NAMALWA (cell line): ENCODE measurements around the gene WIPF3.

Experiments used
- DNase-seq: peaks from one replicate; pipeline ENCODE4 v3.0.0-alpha.2; 2015; ENCODE audit warnings: low spot score

The WIPF3 gene

DNA sequence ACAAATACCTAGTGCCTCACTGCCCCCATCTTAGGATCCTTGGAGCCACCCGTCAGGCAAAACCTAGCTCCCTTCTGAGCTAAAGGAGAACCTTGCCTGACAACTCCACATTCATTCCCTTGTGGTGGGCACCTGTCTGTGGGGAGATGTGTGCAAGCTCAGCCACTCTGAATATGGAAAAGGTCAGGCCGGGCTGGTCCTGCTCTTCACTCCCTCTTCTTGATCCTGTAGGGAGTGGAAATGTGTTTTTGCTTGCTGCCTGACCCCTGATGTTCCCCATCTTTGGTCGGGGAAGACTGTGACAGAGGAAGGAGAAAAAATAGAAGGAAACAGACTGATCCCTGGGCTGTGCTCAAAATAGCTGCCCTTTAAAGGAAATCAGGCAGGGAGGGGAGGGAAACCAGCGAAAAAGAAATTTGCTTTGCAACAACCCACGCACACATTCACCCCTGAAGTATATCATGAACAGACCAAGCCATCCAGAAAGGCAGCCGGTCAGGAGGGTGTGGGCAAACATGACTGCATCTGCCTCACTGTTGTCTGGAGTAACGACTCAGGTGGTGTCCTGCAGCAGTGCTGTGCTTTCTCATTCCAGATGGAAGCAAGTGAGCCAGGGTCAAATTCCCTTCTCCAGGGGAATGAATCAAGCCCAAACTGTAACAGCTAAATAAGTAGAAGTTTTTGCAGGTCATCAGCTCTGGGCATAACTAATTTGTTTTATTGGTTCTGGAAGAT is 109.3 kb downstream of the WIPF3 start:
- no peak for DNase-seq

DNA sequence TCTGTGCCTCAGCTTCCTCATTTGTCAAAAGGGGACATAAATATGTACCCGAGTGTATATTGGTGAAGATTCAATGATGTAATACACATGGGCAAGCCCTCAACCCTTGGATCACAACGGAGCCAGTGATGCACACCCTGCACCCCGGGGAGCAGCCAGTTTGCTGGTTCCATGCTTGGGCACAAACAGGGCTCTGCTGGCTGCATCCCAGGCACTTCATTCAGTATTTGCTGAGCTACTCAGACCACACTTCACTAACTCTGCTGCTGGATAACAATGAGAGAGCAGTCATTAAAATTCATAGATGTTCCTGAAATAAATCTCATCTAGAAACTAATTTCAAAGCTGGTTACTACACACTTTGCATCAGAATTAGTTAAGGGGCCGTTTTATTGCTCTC is 111.3 kb downstream of the WIPF3 start:
- DNase-seq = no peak

DNA sequence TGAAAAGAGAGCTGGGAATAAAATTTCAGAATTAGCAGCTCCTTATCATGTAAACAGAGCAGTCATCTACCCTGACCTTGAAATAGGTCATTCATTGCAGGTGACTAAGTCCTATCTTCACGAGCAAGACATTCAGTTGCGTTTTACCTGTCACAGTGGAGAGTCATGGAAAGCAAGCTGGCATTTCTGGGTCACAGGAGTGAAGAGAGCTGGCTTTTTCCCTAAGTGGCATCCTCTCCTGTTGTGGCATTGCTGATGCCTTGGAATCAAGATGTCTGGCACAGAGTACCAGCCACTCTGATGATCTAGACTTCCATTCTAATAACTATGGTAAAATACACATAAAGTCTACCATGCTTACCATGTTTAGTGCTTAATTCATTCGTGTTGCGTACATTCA is 112.5 kb downstream of the WIPF3 start:
- no peak for DNase-seq

DNA sequence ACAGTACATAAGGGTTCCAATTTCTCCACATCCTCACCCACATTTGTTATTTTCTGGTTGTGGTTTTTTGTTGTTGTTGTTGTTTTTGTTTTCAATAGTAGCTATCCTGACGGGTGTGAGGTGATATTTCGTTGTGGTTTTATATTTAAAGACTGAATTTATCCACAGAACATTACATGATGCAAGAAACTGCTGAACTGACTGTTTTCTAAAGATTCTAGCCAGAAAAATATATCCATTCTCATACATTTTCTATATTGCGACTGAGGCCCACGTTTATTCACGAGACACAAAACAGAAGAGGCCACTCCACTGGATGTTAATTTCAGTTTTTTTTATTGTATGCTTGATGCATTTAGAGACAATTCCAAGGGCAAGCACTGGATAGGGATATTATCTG is 113.5 kb downstream of the WIPF3 start:
- DNase-seq = no peak

DNA sequence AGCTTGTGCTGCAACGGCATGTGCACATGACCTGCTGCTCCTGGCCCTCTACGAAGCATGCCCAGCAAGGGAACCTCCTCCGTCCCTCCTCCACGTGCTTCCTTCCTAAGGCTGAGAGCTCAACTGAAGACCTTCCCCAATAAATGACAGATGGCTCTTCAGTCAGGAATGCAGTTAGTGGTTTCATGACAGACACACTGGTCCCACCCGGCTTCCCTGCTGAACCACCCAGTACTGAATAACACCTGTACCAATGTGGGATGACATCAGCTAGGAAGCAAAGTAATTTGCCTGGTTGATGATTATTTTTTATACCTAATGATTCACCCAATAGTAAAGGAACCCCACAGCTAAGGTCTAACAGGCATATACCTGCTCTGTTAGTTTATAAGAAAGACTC is 114.2 kb downstream of the WIPF3 start:
- DNase-seq = no peak

DNA sequence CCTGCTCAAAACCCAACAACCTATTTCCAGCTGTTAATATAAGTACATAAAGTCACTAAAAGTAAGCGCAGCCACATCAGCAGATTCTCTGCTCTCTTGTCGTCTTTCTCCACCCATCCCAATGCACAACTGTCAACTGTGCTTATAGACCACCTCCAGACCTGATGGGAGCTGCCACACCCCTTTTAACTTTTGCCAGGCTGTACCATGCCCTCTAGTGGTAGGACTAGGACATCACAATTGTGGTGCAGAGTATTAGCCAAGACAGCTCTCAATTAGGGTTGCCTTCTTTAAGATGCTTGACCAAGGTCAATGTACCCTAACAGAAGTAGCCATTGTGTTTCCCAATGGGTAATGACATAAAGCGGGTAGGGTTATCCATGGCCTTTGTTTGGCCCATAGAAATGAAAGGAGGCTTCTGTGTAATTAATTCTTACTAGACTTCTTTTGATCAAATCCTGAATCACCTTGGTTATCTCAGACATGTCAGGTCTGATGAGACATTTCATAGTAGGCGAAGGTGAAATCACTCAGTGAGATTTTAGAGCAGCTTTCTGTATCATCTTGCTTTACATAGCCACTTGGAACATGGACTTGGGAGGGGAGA is 115.2 kb downstream of the WIPF3 start:
- peak; percentile 90 for DNase-seq

DNA sequence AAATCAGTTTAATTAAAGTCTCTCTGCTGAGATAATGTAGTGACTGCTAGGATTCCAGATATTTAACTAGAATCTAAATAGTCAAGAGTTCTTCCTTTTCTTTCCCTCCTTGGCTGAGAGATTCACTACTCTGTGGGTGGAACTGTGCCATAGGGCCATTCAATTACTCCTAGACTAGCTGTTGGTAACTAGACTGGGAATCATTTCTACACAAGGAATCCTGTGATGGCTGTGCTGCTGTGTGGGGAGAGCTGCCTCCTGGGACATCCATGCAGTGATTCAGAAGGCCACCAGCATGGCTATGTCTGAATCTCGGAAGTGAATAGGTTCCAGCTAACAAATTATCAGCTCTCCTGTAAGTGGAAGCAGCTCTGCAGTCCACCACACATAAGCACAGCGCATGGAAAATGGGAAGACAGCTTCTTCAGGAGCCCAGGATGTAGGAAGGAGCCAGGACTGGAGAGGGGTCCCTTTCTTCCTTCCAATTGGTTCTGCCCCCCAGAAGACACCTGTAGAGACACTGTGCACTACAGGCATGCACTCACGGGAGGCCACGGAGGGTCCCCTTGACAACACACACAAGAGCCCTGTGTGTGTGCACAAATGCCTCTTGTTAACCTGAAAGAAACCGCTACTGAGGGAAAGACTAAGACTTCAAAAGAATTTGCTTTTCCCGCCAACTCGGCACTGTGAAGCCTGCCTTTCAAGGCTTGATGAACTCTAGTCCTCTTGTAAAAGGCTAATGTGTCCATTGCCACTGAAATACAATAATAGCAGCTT is 116.8 kb downstream of the WIPF3 start:
- DNase-seq = no peak

DNA sequence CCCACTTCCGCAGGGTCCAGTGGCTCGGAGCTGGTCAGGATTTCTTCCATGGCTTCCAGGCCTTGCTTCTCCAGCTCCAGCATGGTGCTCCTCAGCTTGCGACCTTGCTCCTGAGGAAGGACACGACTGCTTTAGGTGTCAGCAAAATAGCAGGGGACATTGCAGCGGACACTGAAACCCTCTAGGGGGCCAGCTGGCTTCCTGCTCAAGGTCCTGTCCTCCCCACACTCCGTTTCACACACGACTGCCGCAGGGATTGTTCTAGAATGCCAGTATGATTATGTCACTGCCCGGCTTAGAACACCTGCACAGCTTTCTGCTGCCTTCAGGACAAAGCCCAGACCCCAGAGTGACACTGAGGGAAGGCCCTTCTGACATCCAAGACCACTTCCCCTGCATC is 117.7 kb downstream of the WIPF3 start:
- no peak for DNase-seq

DNA sequence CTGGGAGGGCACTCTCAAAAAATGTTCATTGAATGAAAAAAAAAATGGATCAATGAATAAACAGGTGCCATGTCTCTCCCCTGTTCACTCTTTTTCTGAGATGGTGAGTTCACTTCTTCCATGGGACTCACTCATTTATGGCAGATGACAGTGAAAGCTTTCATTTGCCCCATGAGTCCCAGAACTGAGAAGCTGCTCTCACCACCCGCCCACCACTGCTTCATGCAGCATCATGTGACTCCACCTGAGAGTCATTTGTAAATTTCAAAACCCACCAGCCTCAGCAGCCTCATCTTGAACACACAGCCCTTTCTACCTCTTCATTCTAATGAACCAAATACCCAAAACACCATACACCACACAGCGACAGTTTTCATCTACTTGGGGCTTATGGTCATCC is 118.4 kb downstream of the WIPF3 start:
- DNase-seq = no peak

DNA sequence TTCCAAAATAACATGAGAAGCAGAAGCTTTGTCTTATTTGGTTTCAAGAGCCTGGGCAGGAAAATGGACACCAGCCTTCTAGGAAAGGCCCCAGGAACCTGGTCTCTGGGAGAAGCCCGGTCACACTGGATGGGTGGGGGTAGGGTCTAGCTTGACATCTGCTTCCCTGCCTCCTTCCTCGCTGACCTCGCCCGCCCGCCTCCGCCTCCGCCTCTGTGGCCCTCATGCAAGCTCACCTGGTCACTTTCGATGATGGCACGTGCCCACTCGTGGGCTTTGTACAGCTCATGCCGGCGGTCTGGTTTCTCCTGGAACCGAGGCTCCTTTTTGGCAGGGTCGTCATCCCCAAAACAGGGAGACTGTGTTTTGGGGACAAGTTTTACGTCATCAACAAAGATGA is 119.9 kb downstream of the WIPF3 start:
- DNase-seq = no peak

DNA sequence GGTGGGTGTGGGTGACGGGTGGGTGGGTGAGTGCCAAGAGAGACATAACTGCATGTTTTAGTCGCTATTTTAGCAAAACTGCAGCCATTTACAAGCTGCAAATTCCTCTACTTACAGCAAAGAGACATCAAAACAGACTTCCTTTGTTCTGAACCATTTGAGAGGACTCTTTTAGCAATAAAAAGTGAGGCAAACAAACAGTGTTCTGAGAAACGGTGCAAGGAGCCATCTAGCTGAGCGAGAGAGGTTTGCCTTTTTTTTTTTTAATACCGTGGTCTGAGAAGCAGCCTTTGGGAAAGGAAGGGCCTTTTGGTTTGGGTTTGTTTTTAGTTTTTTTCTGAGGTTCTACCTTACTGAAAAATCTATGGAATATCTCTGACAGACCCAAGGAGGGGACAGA is 120.4 kb downstream of the WIPF3 start:
- no peak for DNase-seq

DNA sequence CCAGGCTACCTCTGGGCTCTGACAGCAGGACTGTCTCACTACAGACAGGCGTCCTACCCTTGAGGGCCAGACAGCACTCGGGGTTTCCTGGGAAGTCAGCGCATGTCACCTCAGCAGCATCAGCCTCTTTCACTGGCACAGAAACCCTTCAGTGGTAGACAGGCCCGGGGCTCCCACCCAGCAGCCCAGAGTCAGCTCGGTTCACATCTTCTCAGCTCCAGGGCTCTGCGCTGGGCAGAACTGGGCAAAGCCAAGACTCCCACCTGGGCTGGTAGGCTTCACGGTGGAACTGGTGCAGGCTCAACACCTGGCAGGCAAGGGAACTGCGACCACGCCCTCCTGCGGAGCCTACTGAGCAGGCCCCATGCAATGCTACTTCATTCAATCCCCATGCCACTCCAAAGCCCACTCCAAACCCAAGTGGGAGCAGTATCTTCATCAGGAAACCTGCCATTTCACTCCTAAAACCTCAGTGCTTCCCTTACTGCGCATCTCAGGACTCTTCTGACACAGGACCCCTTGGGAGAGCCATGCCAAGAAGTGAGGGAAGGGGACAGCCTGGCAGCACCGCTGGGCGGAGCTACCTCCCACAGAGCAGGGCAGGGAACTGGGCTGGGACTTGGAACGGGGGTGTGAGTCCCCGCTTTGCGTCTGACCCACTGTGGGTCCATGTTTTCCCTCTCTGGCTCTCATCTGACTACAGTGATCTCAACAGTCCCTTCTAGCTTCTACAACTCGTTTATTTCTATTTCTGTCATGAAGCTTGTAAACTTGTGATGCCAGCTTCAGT is 122.9 kb downstream of the WIPF3 start:
- DNase-seq = no peak

DNA sequence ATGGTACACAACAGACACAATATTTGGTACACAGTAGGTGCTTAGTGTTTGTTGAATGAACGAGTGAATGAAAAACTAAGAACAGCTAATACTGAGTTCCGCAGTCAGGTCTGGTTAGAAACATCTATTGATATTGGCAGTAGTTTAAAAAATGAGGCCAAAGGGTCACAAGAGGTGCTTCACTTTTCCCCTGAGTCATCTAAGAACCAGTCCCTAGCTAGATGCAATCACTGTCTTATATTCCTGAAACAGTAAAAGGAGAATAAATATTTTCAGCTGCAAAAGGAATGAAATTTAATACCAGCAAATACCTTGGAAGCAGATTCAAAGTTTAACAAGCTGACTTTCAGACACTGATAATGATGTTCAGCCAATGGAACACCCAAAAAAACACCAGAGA is 128.8 kb downstream of the WIPF3 start:
- no peak for DNase-seq

DNA sequence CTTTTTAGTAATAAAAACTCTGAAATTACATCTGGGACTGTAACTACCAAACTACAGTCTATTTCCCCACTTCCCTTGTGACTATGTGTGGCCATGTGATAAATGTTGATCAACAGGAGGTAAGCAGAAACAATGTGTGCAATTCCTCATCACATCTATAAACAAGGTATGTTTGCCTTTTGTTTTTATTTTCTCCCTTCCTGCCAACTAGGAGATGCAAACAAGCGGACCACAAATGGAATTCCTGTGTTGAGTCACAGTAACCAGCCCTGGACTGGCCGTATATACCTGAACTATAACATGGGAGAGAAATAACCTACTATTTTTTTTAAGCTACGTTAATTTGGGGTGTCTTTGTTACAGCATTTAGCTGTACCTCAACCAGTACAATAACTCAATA is 130.8 kb downstream of the WIPF3 start:
- DNase-seq = no peak

DNA sequence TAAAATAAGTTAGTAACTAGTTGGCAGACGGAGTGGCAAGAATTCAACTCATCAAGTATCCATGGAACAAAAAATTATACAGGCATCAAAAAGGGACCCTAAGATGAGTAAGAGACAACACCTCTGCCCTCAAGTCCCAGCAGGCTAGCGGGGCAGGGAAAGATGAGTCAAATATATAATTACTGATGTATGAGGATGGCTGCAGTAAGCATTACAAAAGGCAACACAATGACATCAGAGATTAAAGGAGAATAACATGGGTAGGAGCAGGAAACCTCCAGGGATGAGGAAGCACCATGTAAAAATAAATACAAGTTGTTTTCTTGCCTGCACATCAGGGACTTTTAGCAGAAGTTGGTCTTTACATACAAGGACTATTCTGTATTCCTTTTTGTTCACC is 133.9 kb downstream of the WIPF3 start:
- DNase-seq = no peak

DNA sequence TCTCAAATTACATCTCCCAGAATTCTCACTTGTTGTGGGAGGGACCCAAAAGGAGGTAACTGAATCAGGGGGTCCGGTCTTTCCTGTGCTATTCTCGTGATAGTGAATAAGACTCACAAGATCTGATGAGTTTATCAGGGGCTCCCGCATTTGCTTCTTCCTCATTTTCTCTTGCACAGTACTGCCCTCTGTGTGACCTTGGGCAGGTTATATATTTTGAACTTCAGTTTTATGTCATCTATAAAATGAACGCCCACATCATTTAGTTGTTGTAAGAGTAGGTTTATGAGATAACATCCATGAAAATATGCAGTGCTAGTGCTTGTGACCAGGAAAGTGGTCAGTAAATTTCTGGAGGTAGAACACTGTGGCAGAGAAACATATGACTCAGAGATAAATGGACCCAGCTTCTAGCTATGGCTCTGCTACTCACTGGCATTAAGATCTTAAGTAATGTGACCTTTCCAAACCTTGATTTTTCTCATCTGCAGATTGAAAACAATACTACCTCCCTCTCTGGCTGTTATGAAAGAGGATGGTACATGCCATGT is 139.0 kb downstream of the WIPF3 start:
- no peak for DNase-seq

DNA sequence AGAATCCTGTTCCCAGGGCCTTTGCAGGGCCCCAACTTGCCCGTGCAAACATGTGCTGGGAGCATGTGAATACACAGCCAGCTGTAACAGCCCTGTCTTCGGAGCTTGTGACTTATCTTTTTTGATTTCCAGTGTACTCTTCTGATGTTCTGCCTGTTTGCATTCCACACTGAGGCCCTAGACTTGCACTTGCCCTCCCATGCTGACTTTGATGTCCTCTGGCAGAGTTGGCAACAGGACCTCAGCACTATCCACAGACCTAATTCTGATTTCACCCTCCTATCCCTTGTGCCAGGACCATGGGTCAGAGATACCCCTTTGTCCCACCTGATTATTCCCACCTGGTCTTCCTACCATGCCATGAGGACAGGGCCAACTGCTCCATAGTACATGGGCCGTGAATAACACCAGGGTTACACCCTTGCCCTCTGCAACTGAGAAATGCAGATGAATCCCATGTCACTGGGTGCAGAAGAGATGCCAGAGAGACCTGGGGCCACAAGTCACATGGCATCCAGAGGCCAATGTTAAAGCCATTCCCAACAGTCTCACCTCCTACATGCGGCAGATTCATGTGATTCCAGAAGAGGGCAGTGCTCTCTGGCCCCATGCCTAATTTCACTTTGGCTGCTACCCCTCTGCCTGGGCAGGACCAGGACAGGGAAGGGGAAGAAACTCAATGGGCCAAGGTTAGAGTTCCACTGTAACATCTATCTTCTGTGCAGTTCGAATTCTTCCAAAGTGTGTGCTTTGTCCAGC is 140.3 kb downstream of the WIPF3 start:
- peak; percentile 25 for DNase-seq

DNA sequence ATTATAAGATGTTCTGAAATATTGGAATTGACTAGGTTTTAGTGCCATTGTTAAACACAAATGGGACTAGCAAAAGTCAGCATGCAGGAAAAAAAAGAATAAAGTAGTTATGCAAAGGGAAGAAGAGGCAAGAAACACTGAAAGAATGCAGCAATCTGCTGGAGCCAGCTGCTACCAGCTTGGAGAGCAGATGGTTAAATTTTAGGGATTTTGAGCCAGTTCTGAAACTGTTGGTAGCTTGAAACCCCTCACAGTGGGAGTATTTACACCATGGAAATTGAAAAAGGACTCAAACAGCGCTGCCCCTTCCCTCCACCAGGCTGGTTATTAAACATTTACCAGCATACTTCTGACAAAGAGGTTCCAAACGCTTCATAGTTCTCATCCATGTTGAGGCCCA is 142.3 kb downstream of the WIPF3 start:
- no peak for DNase-seq

DNA sequence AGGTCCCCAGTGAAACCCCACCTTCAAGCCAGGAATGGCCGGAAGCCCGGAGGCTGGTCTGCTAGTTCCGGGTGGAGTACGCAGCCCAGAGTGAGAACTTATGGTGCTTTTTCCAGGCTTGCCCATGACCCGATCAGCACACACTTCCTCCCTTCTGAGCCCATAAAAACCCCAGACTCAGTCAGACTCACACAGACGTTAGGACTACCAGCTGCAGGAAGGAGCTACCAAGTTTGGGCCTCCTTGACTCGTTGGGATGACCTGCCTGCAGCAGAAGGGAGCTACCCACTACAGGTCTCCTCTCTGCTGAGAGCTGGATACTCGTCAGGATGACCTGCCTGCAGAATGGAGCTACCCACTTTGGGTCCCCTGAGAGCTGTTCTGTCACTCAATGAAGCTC is 144.2 kb downstream of the WIPF3 start:
- no peak for DNase-seq

DNA sequence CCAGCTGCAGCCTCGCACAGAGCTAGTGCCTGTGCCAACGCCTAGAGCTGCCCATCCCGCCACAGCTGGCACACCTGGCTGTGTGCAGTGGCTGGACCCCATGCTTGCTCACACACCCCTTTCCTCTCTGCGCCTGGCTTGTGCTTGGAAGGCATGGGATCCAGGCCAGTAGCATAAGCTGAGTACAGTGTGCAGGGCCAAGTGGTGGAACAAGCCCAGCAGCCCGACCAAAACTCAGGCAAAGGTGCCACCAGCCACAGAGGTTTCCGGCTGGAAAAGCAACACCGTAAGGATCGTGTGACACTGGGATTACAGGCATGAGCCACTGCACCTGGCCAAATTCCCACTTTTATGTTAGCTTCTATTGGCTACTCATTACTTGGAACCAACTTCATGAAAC is 144.9 kb downstream of the WIPF3 start:
- no peak for DNase-seq

DNA sequence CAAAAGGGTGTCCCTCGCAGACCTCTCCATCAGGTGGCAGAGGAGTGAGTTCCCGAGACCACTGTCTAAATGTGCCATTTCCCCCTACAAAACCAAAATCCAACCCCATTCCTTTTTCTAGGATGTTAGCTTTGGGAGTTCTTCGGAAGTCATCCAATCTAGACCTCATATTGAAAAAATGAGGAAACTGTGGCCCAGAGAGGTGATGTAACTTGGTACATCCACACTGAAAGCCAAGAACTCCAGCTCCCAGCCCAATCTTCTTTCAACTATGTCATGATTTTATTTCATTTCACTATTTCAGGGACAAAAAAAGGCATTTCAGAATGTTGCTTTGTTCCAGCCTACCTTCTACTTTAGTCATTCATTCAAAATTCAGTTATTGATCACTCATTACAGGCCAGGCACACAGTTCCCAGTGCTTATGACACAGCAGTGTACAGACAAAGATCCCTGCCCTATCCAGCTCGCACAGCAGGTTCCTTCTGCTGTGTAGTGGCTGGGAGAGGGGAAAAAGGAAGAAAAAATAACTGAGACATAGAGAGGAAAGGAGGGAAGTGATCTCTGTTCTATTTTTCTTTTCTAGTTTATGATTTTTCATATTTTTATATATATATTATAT is 147.5 kb downstream of the WIPF3 start:
- no peak for DNase-seq
